ENCODE data around the gene GIPC2. TPM values are rescaled to one million over a fixed set of nuclear protein-coding genes. Genes with fewer than 3 reads are reported as not detected.

Gene GIPC2
- total RNA-seq, 1 donor from 2014 or later: 2.9 TPM

GRCh38 chr1:78121710-78122109, 75.9 kb downstream of the GIPC2 start:
- Histone ChIP-seq H3K4me1 (no peaks in the 10 kb centered on the region), H3K27ac (no peak overlapping the region), H3K9me3 (no peaks in the 10 kb centered on the region), H3K36me3 (no peaks in the 10 kb centered on the region), H3K4me3 (no peak overlapping the region), H3K27me3 (ENCODE audit: low read depth) (no peaks in the 10 kb centered on the region)
- ATAC-seq (no peak), DNase-seq (no peak)
- no peak for TF ChIP-seq CTCF (IDR thresholded peaks at IDR 0.05)
- intact Hi-C loops (cut with DNase I): no loop called here

- H3K9me3 ChIP-seq: no peaks in the 10 kb centered on the region
- H3K27ac ChIP-seq: no peak overlapping the region
- H3K4me3 ChIP-seq: no peak overlapping the region
- no peaks in the 10 kb centered on the region for H3K36me3 ChIP-seq
- TF ChIP-seq CTCF (IDR thresholded peaks at IDR 0.05): no peak
- no peak for ATAC-seq
- no peaks in the 10 kb centered on the region for H3K27me3 ChIP-seq (ENCODE audit: low read depth)
- no peak for DNase-seq
- intact Hi-C loops (cut with DNase I): no loop called here
- H3K4me1 ChIP-seq: no peaks in the 10 kb centered on the region
Observed at GRCh38 chr1:78122389-78122788, 76.6 kb downstream of the GIPC2 start.

GRCh38 chr1:78126506-78126905, 80.7 kb downstream of the GIPC2 start:
- TF ChIP-seq CTCF (IDR thresholded peaks at IDR 0.05): no peak
- H3K27me3 ChIP-seq (ENCODE audit: low read depth): no peaks in the 10 kb centered on the region
- no peak overlapping the region for H3K27ac ChIP-seq
- intact Hi-C loops (cut with DNase I): no loop called here
- no peaks in the 10 kb centered on the region for H3K36me3 ChIP-seq
- no peaks in the 10 kb centered on the region for H3K4me1 ChIP-seq
- no peak overlapping the region for H3K4me3 ChIP-seq
- no peak for DNase-seq
- H3K9me3 ChIP-seq: no peaks in the 10 kb centered on the region
- ATAC-seq: no peak

- Histone ChIP-seq H3K36me3 (no peaks in the 10 kb centered on the region), H3K4me3 (no peak overlapping the region), H3K27ac (no peak overlapping the region), H3K4me1 (no peaks in the 10 kb centered on the region), H3K9me3 (no peaks in the 10 kb centered on the region), H3K27me3 (ENCODE audit: low read depth) (no peaks in the 10 kb centered on the region)
- TF ChIP-seq CTCF (IDR thresholded peaks at IDR 0.05): no peak
- intact Hi-C loops (cut with DNase I): loop anchor here (5.0 kb wide), 1 partner anchor 475 kb away; no protein-coding TSS in a partner anchor
- DNase-seq (no peak), ATAC-seq (no peak)
Observed at GRCh38 chr1:78132174-78132947, 86.6 kb downstream of the GIPC2 start.

GRCh38 chr1:78132948-78133322, 87.2 kb downstream of the GIPC2 start:
- Histone ChIP-seq H3K9me3 (no peaks in the 10 kb centered on the region), H3K27ac (no peak overlapping the region), H3K4me3 (no peak overlapping the region), H3K27me3 (ENCODE audit: low read depth) (no peaks in the 10 kb centered on the region), H3K4me1 (no peaks in the 10 kb centered on the region), H3K36me3 (no peaks in the 10 kb centered on the region)
- TF ChIP-seq CTCF (IDR thresholded peaks at IDR 0.05): no peak
- no peak for DNase-seq
- intact Hi-C loops (cut with DNase I): loop anchor here (5.0 kb wide), 1 partner anchor 474 kb away; no protein-coding TSS in a partner anchor
- no peak for ATAC-seq

Data from lower lobe of right lung (tissue), 2 donors.